GM18502 (cell line): ENCODE results near the gene LSM2.
"Not testable (repeated sequence)": the region's sequence is repeated elsewhere in the genome, so short reads cannot be mapped to it uniquely, and the experiment has no call there.

Source experiments
- ATAC-seq: cut with Tn5 transposase; IDR thresholded peaks from one replicate; pipeline ENCODE4 v1.9.1; 2021; ENCODE audit warnings: mild to moderate bottlenecking; ENCODE audit not compliant: unreplicated experiment, poor library complexity

Gene LSM2

DNA sequence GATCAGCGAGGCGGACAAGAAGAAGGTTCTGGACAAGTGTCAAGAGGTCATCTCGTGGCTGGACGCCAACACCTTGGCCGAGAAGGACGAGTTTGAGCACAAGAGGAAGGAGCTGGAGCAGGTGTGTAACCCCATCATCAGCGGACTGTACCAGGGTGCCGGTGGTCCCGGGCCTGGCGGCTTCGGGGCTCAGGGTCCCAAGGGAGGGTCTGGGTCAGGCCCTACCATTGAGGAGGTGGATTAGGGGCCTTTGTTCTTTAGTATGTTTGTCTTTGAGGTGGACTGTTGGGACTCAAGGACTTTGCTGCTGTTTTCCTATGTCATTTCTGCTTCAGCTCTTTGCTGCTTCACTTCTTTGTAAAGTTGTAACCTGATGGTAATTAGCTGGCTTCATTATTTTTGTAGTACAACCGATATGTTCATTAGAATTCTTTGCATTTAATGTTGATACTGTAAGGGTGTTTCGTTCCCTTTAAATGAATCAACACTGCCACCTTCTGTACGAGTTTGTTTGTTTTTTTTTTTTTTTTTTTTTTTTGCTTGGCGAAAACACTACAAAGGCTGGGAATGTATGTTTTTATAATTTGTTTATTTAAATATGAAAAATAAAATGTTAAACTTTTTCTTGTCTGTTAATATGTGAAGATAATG lies 23.0 kb upstream of the LSM2 start:
- no peak for ATAC-seq

DNA sequence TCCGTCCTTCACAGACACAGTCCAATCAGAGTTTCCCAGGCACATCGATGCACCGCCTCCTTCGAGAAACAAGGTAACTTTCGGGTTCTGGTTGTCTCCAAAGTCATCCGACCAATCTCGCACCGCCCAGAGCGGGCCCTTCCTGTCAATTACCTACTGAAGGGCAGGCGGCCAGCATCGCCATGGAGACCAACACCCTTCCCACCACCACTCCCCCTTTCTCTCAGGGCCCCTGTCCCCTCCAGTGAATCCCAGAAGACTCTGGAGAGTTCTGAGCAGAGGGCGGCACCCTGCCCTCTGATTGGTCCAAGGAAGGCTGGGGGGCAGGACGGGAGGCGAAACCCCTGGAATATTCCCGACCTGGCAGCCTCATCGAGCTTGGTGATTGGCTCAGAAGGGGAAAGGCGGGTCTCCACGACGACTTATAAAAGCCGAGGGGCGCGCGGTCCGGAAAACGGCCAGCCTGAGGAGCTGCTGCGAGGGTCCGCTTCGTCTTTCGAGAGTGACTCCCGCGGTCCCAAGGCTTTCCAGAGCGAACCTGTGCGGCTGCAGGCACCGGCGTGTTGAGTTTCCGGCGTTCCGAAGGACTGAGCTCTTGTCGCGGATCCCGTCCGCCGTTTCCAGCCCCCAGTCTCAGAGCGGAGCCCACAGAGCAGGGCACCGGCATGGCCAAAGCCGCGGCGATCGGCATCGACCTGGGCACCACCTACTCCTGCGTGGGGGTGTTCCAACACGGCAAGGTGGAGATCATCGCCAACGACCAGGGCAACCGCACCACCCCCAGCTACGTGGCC lies 20.7 kb upstream of the LSM2 start, which contains the start of gene HSPA1B:
HSPA1B (plus strand) TSS at position 453 of the 794 bp plus-strand sequence; CDS start at position 666, 213 bp downstream.
- ATAC-seq: peak; percentile 66

DNA sequence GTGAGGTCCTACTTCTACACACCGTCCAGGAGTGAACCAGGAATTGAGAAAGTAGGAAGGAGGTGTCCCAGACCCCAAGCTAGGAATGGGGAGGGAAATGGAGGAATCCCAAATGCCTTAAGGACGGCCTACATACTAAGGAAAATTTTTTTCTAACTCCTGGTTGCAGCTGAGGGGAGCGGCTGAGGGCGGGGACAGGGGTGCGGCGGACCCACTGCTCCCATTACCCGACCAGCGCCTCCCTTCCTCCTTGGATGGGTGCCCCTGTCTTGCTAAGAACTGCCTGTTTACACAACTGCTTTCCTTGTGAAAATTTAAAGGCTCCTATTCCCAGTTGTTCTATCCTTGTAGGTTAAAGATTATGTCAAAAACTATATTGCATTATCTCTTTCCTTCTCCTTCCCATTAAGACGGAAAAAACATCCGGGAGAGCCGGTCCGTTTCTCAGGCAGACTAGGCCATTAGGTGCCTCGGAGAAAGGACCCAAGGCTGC lies 20.1 kb upstream of the LSM2 start:
- no peak for ATAC-seq

DNA sequence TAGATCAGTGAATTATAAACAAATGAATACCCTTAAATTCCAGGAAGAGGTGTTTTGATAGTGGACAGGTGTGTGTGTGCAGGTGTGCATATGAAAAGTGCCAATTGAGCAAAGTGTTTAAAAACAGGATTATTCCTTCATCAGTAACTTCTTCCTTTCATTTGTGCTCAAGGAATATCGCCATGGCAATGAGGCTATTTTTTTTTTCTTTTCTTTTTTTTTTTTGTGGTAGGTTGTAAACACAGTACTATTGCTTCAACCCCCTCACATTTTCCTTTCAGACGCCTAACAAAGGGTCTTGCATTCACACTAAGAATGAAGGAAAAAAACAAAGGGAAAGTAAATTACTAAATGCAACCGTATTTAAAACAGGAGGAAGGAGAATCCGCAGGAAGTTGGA lies 18.8 kb upstream of the LSM2 start:
- ATAC-seq: no peak

DNA sequence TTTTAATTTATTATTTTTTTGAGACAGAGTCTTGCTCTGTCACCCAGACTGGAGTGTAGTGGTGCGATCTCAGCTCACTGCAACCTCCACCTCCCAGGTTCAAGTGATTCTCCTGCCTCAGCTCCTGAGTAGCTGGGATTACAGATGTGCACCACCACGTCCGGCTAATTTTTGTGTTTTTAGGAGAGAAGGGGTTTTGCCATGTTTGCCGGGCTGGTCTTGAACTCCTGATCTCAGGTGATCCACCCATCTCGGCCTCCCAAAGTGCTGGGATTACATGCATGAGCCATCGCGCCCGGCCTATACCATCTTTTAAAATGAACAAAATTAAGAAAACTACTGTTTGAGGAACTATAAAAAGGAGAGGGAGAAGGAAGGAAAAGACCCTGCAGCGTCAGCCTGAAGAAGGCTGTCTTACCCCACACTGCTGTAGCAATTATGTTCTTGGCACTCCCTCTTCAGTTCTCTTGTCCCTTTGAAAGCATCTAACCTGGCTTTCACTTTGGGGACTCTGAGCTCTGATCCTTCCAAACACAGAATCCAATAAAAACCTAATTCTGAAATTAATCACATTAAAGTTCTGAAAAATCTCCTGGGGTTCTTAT lies 16.9 kb upstream of the LSM2 start:
- not testable (repeated sequence) for ATAC-seq

DNA sequence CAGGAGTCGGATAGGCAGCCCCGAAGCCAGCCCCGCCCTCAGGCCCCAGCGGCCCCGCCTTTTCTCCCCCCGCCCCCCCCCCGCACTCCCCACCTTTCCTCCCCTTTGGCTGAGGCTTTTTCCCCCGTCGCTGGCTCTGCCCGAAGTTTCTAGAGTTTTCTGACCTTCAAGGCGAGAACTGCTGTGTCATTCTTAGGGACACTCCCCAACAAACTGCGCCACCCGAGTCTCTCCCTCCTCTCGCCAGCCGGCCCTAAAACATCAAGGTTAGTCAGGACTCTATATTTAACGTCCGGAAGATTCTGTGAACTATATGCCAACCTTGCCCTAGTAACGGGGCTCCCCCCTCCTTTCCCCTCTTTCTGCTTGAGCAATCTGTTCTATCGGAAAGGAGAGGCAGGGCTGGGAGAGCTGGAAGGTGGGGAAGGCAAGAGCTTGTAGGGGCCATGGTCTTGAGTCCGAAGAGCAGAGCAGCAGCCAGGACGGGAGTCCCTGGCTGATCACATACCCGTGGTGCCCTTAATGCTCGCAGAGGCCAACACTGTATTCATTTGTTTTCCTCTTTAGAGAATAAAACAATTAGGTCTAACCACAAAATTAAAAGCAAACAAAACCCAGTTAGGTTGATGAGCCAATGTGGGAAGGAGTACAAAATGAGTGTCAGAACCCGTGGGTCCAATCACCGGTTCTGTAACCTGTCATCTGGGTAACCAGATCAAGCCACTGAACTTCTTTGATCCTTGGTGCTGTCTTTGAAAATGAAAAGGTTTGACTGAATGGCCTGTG lies 15.5 kb upstream of the LSM2 start:
- peak; percentile 40 for ATAC-seq

DNA sequence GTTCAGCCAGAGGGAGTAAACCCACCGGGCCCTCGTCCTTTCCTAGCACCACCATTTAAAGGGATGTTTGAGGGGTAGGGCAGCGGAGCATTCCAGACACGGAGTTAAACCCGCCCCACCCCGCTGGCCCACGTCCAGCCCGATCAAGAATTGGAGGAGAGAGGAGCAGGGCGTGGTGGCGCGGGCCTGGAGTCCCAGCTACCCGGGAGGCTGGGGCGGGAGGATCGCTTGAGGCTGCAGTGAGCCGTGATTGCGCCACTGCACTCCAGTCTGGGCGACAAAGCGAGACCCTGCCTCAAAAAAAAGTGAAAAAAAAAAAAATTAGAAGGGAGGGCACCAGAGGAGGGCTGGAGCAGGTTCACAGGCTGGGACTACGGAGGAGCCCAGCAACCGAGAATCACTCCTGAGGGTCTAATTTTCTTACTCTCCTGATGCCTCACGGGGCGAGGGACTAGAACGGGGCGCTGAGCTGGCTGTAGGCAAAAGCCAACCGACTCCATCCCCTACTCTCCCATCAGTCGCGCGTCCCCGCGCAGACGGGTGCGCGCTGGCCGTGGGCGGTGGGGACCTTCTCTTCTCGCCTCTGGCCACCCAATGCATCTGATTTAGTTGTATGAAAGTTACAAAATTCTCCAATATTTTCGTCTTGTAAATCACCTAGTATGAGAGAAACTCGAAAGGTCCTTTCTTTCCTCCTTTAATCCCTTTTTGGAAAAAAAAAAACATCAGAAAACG lies 14.7 kb upstream of the LSM2 start:
- peak; percentile 39 for ATAC-seq

DNA sequence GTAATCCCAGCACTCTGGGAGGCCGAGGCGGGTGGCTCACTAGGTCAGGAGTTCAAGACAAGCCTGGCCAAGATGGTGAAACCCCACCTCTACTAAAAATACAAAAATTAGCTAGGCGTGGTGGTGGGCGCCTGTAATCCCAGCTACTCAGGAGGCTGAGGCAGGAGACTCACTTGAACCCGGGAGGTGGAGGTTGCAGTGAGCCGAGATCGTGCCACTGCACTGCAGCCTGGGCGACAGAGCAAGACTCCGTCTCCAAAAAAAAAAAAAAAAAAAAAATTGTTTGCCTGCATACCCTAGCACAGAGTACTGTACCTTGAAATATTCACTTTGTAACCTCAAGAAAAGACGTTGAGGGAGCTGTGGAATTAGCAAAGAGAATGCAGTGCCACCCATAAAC lies 13.6 kb upstream of the LSM2 start:
- ATAC-seq: not testable (repeated sequence)

DNA sequence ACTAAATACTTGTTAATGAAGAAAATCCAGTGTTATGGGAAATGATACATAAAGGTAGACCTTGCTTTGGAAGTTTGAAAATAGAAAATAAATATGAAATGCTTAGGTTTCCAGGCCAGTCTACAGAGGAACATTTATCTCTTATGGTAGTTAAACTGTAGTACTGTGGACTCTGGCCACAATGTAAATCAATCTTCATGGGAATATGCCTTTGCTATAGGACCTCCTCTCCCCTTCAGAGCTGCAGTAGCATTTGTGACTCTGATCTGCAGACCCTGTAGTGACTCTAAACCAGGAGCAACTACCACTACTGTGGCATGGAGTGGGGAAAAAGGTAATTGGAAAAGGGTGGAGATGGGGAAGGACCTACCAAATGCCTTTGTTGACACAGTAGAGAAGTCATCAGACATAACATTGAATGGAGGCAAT lies 13.1 kb upstream of the LSM2 start:
- no peak for ATAC-seq

DNA sequence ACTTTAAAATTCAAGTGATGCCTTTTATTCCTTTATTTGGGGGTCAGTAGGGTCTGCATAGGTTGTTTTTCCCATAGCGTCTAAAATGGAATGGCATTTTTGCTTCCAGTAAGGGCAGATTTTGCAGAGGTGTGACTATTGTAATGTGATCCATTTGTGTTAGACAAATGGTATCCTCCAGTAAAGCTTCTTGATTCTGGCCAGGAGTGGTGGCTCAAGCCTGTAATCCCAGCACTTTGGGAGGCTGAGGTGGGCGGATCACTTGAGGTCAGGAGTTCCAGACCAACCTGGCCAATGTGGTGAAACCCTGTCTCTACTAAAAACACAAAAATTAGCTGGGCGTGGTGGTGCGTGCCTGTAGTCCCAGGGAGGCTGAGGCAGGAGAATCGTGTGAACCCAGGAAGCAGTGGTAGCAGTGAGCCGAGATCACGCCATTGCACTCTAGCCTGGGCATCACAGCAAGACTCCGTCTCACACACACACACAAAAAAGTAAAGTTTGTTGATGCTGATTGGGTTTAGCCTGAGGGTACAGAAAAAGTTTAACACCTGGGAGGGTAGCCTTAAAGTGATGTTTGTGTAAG lies 11.3 kb upstream of the LSM2 start:
- not testable (repeated sequence) for ATAC-seq

DNA sequence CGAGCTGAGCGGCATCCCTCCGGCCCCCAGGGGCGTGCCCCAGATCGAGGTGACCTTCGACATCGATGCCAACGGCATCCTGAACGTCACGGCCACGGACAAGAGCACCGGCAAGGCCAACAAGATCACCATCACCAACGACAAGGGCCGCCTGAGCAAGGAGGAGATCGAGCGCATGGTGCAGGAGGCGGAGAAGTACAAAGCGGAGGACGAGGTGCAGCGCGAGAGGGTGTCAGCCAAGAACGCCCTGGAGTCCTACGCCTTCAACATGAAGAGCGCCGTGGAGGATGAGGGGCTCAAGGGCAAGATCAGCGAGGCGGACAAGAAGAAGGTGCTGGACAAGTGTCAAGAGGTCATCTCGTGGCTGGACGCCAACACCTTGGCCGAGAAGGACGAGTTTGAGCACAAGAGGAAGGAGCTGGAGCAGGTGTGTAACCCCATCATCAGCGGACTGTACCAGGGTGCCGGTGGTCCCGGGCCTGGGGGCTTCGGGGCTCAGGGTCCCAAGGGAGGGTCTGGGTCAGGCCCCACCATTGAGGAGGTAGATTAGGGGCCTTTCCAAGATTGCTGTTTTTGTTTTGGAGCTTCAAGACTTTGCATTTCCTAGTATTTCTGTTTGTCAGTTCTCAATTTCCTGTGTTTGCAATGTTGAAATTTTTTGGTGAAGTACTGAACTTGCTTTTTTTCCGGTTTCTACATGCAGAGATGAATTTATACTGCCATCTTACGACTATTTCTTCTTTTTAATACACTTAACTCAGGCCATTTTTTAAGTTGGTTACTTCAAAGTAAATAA lies 10.6 kb upstream of the LSM2 start:
- not testable (repeated sequence) for ATAC-seq

DNA sequence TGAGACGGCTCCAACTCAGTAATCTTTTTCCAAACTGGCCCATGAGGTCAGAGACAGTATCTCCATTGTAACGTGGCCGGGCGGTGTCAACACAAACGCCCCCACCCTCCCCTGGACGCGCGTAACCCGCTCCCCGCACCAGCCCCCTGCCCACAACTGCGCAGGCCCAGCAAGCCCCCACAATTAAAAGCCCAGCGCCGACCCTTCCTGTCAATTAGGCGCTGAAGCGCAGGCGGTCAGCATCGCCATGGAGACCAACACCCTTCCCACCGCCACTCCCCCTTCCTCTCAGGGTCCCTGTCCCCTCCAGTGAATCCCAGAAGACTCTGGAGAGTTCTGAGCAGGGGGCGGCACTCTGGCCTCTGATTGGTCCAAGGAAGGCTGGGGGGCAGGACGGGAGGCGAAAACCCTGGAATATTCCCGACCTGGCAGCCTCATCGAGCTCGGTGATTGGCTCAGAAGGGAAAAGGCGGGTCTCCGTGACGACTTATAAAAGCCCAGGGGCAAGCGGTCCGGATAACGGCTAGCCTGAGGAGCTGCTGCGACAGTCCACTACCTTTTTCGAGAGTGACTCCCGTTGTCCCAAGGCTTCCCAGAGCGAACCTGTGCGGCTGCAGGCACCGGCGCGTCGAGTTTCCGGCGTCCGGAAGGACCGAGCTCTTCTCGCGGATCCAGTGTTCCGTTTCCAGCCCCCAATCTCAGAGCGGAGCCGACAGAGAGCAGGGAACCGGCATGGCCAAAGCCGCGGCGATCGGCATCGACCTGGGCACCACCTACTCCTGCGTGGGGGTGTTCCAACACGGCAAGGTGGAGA lies 8.5 kb upstream of the LSM2 start, which contains the start of the genes HSPA1A and HSPA1L:
HSPA1A (plus strand) TSS at position 519 of the 814 bp plus-strand sequence; CDS start at position 733, 214 bp downstream.
HSPA1L (minus strand) TSS at position 259 of the 814 bp plus-strand sequence. CDS start 3,311 bp downstream, outside the sequence.
- no peak for ATAC-seq

DNA sequence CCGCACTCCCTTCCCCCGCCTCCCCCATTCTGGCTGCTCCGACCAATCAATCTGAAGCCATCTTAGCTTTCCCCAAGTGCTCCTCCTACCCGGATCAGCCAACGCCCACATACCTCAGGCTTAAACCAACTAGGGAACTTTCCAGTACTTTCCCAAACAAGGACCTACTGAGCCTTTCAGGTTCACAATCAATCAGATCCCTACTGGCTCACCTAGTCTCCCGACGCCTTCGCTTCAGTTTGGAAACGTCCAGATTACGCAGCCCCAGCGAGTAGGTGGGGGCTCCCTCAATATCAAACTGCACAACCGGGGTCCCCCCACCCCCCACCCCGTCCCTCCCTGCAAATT lies 7.9 kb upstream of the LSM2 start:
- ATAC-seq: no peak

DNA sequence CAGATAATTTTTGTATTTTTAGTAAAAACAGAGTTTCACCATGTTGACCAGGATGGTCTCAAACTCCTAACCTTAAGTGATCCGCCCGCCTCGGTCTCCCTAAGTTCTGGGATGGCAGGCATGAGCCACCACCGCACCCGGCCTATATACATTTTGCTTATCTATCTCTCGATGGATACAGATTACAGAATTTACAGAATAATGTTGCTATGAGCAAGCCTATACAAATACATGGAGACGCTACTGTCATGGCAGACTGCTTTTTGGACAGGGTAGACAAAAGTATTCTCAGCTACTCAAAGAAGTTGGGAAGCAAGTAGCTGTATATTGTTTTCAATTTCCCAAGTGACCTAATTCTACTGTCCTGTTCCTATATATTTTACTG lies 6.7 kb upstream of the LSM2 start:
- no peak for ATAC-seq

DNA sequence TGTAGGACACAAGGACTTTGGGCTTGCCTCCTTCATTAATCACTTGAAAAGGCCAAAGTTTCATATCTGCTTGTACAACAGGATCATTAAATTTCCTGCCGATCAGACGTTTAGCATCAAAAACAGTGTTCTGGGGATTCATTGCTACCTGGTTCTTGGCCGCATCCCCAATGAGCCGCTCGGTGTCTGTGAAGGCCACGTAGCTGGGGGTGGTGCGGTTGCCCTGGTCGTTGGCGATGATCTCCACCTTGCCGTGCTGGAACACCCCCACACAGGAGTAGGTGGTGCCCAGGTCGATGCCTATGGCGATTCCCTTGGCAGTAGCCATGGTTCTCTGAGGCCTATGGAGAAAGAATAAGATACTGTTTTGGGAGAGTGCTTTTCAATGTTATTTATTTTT lies 4.9 kb upstream of the LSM2 start:
- ATAC-seq: no peak

DNA sequence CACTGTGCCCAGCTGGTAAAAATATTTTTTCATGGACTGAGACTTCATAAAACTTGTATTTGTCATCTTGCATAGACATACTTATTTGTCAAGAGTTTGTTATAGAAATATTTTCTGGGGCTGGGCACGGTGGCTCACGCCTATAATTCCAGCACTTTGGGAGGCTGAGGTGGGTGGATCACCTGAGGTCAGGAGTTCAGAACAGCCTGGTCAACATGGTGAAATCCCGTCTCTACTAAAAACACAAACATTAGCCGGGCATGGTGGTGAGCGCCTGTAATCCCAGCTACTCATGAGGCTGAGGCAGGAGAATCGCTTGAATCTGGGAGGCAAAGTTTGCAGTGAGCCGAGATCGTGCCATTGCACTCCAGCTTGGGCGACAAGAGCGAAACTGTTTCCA lies 1.8 kb upstream of the LSM2 start:
- ATAC-seq: not testable (repeated sequence)

DNA sequence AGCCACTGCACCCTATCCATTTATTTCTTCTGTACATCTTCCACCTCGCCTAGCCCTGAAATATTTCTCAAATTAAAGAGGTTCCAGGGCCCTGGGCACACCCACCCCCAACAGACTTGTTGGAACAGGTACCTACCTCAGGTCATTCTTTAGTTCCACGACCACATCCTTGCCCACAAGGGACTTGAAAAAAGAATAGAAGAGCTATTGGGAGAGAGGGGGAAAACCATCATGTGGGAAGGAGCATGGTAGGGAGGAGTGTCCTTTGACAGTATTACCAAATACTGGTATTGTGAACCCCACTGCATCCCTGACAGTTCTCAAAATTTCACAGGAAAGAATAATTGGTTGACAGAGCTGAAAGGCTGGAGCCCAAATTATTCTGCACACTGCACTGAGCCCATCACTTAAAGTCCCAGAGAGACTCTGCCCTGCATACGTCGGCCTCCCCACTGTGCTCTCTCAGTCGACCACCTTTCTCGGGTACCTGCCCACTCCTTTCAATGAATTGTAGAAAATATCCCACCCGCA lies 762 bp downstream of the LSM2 start:
- ATAC-seq: peak; percentile 13
